T47D (cell line): ENCODE results near the gene LNPK.
A peak's percentile ranks its signal among the peaks of the same experiment; 100 is the strongest.
"Not testable (repeated sequence)": the region's sequence is repeated elsewhere in the genome, so short reads cannot be mapped to it uniquely, and the experiment has no call there.

ENCODE experiments used
- DNase-seq, 2 experiments: peaks; one replicate each; pipeline versions ENCODE4 v3.0.0 to v3.0.0-alpha.2; 2011 to 2012; ENCODE audit warnings: low read depth in 1 of 2, low spot score in 1 of 2
- JUND ChIP-seq: IDR thresholded peaks from 2 replicates; pipeline ENCODE4 v1.6.1; 2012; ENCODE audit warnings: low read depth
- in situ Hi-C: cut with HindIII; loops from 2 replicates; pipeline ENCODE4 v1.10.0; 2016; ENCODE audit warnings: low sequenced_read_pairs, low pct_unique_long_range_greater_than_20kb

Gene LNPK

DNA sequence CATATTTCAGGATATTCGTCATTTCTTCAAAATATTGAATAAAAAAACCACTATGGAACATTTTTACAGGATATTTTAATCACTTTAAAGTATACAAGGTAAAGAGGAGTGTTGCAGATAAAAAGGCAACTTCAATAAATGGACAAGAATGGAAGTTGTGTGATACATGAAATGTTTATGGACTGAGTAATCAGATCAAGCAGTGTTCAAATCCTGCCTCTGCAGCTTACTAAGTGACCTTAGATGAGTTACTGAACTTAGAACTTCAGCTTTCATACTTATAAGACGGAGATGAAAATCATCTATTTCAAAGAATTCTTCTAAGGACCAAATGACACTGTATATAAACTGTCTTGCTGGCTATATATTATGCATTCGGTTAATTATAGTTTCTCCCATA lies 87.2 kb downstream of the LNPK start:
- no peak for TF ChIP-seq JUND
- in situ Hi-C loops: no loop called here
- DNase-seq: no peak

DNA sequence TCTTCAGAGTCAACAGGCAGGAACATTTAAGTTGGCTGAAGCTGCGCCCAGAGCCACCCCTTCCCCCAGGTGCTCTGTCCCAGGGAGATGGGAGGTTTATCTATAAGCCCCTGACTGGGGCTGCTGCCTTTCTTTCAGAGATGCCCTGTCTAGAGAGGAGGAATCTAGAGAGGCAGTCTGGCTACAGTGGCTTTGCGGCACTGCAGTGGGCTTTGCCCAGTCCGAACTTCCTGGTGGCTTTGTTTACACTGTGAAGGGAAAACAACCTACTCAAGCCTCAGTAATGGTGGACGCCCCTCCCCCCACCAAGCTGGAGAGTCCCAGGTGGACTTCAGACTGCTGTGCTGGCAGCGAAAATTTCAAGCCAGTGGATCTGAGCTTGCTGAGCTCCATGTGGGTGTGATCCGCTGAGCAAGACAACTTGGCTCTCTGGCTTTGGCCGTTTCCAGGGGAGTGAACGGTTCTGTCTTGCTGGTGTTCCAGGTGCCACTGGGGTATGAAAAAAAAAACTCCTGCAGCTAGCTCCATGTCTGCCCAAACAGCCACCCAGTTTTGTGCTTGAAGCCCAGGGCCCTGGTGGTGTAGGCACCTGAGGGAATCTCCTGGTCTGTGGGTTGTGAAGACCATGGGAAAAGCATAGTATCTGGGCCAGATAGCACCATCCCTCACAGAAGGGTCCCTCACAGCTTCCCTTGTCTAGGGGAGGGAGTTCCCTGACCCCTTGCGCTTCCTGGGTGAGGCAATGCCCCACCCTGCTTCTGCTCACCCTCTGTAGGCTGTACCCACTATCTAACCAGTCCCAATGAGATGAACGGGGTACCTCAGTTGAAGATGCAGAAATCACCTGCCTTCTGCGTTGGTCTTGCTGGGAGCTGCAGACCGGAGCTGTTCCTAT lies 88.0 kb downstream of the LNPK start:
- in situ Hi-C loops, DNase-seq: not testable (repeated sequence)

DNA sequence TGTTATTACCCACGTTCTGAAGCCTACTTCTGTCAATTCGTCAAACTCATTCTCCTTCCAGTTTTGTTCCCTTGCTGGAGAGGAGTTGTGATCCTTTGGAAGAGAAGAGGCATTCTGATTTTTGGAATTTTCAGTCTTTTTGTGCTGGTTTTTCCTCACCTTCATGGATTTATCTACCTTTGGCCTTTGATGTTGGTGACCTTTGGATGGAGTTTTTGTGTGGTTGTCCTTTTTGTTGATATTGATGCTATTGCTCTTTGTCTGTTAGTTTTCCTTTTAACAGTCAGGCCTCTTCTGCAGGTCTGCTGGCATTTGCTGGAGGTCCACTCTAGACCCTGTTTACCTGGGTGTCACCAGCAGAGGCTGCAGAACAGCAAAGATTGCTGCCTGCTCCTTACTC lies 88.8 kb downstream of the LNPK start:
- in situ Hi-C loops, DNase-seq: not testable (repeated sequence)

DNA sequence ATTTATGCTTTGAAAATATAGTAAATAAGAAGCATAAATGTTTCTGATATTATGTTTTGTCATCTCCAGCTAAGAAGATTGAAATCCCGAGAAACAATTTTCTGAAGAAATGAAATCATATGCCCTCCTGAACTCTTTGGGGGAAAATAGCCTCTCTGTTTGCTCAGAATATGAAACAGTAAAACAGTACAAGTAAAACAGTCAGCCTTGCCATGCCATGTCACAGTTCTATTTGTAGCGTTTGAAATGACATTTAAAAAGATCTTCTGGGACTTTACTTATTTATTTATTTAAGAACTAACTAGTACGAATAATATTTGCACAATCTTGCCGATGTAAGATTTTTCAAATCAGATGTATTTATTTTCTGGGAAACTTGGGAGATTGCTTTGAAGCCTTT lies 98.0 kb downstream of the LNPK start:
- DNase-seq: no peak
- in situ Hi-C loops: no loop called here
- no peak for TF ChIP-seq JUND

DNA sequence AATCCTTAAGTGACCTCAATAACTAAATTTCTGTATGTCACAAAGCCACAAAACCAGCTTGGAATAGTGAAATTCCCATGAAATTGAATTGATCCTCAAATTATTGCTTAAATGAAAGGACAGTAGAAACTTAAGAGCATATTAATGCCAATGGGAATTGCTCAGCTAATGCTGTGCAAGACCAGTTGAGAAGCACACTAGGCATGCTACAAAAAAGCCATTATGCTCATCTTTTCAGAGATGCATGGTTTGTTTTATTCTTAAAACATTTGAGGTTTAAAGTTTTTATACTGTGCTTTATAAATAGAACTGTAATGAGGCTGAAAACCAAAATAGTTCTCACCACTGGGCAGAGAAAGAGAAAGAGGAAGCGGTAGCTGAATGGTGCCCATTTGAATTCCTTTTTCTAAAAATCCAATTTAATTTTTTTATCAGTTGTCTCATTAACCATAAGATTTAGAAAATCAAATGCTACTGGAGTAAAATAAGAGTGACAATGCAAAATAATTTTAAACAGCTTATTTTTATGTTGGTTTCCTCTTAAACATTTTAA lies 98.6 kb downstream of the LNPK start:
- in situ Hi-C loops: no loop called here
- no peak for DNase-seq
- no peak for TF ChIP-seq JUND

DNA sequence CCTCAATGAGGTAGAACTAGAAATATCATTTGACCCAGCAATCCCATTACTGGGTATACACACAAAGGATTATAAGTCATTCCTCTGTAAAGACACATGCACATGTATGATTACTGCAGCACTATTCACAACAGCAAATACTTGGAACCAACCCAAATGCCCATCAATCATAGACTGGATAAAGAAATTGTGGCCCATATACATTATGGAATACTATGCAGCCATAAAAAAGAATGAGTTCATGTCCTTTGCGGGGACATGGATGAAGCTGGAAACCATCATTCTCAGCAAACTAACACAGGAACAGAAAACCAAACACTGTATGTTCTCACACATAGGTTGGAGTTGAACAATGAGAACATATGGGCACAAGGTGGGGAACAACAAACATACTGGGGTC lies 106.1 kb downstream of the LNPK start:
- DNase-seq, in situ Hi-C loops: not testable (repeated sequence)

DNA sequence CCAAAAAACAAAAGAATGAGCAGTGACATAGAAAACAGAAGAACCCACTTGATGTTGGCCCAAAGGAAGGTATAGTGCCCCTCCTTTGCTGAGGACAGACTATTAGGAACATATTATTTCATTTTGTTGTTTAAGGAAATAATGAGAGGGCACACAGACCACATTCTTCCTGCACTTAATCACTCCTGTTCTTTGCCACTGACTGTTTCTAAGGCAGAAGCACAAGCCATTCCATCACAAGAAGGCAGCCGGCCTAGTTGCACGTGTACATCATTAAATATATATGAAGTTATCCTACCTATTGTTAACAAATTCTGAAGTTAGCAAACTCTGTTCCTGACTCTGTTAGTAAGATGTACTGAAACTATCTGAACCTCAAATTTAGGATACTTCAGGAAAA lies 110.0 kb downstream of the LNPK start:
- DNase-seq: no peak

DNA sequence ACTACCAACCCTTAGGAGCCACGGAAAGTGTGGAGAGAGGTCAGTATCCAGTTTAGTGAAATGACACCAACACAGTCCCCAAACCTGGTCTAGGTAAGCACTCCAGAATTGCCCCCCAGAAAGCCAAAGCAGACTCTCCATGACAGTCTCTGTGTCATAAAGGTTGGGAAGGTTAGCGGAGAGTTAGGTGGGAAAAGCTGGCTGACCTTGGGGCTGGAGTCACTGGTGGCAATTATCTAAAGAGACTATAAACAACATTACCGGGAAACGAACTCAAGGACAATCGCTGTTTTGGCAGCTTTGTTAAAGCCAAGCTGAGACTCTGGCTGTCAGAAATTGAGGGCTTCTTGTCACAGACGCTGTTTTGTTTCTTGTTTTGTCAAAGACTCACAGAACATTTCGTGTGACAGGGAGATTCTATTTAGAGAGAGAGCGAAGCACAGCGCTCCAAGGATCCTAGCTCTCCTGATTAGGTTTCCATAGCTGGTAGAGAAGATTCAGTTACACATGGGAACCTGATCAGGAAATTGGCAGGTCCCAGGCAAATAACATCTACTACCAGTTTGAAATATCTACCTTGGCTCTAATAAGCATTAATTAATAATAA lies 111.3 kb downstream of the LNPK start:
- TF ChIP-seq JUND: no peak
- in situ Hi-C loops: no loop called here
- DNase-seq: no peak

More for the DNA sequence above, 110.0 kb downstream of the LNPK start:
- in situ Hi-C loops: no loop called here
- TF ChIP-seq JUND: no peak

DNA sequence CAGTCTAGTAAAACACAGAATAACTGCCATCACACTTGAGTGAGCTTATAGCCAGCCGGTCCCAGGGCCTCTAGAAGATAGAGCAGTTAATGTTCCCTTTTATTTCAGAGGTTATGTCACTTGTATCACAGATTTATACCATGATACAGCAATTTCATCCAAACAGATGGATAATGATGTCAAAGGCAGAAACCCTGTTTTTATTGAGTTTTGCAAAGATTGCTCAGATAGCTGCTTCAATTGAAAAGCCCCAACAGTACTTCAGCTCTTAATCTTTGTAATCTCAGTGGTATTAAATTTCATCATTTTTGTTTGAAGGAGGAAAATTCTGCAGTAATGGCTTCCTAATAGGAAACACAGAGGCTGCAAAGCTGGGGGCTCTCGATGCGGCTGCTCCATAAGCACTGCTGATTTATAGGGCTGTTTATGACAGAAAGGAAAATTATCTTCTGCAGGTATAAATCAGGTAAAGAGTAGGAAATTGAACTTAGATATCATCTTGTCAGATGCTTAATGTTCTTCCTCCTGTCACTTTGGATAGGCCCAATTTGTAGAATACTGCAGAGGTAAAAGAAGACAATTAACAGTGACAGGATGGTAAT lies 112.3 kb downstream of the LNPK start:
- in situ Hi-C loops: no loop called here
- TF ChIP-seq JUND: no peak
- DNase-seq: no peak

DNA sequence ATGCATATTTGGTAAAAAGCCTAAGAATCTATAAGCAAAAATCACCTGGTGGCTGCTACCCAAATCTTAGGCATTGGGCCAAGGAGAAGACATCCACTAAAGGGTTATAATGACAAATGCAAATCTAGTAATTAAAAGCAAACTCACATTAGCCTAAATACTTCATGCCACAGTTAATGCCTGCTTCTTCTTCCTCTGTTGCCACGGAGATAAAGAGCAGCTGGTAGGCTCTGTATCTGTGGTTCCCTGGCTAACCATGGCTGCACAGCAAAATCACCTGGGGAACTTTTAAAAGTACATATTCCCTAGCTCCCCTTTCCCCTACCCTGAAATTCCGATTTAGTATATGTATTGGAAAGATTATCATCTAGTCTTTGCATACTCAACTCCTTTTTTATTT lies 114.3 kb downstream of the LNPK start:
- DNase-seq: no peak
- TF ChIP-seq JUND: no peak
- in situ Hi-C loops: no loop called here

DNA sequence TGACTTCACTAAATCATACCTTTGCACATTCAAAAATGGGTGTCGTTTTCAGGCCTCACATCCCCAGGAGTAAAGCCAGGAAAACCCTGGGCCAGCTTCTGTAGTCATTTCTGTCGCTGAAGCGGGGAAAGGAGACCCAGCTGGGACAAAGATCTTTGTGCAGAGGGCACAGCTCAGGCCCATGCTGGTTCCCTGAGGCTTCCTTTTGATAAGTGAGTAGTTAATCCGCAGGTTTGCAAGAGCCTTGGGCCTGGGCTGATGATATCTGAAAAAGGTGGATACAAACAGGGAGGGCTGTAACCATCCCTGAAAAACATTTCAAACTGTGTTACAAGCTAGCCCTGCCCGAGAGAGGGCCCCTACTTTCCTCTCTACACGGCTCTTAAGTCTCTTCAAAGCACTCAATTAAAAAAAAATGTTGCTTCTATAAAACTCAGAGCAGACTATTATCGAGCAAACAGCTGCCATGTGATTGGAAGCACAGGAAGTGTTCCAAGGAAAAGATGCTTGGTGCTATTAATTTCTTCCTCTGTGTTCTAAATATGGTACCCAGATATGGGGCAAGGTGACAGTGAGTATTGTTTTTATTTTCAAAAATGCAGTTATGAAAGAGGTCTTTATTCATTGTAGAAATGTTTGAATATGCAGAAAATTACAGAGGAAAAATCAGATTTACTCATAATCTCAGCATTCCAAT lies 117.2 kb downstream of the LNPK start:
- TF ChIP-seq JUND: no peak
- in situ Hi-C loops: no loop called here
- no peak for DNase-seq

DNA sequence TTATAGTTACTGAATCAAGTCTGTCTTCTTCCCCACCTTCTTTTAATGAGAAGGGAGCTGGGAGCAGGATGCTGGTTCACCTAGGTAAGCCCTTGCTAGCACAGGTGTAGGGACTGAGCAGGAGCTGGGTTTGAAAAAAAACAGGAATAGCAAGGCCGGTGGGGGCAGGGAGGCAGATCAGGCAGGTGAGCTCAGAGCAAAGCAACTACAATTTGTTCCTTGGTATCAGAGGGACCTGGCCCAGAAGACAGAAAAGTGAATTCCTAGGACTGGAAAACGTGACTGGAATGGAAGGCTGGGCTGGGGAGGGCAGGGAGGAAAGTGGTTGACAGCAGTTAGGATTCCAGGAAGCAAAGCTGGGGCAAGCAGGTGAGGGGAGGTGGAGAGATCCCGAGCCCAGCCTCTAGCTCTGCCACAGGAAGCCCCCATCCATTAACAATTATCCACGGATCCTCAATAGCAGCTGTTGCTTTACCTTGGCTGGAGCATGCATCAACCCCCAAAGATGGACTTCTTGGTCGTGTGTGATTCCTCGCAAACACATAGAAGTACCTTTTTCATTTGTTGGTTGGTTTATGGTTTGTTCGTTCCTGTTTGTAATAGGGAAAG lies 118.4 kb downstream of the LNPK start:
- in situ Hi-C loops: no loop called here
- TF ChIP-seq JUND: no peak
- DNase-seq: peak in 1 of 2 experiments; percentile 16
